GM21529 (cell line): ENCODE data around the gene RUNX2.

ENCODE experiments used
- ATAC-seq: cut with Tn5 transposase; IDR thresholded peaks from one replicate; pipeline ENCODE4 v1.9.1; 2021; ENCODE audit not compliant: unreplicated experiment

Gene RUNX2

GRCh38 chr6:45576648-45577624, 248.8 kb downstream of the RUNX2 start:
- no peak for ATAC-seq

- no peak for ATAC-seq
These were observed 249.8 kb downstream of the RUNX2 start for GRCh38 chr6:45577836-45578504.

- ATAC-seq = no peak
These were observed 256.0 kb downstream of the RUNX2 start for GRCh38 chr6:45584127-45584526.

GRCh38 chr6:45586216-45587171, 258.4 kb downstream of the RUNX2 start:
- no peak for ATAC-seq

GRCh38 chr6:45587229-45588060, 259.3 kb downstream of the RUNX2 start:
- ATAC-seq = no peak

- no peak for ATAC-seq
These were observed 261.2 kb downstream of the RUNX2 start for GRCh38 chr6:45589367-45589766.

- no peak for ATAC-seq
These were observed 262.1 kb downstream of the RUNX2 start for GRCh38 chr6:45590226-45590625.

- ATAC-seq = no peak
These were observed 262.6 kb downstream of the RUNX2 start for GRCh38 chr6:45590696-45591184.

GRCh38 chr6:45591306-45591705, 263.2 kb downstream of the RUNX2 start:
- no peak for ATAC-seq

- no peak for ATAC-seq
These were observed 263.8 kb downstream of the RUNX2 start for GRCh38 chr6:45591890-45592289.

- ATAC-seq = no peak
These were observed 264.9 kb downstream of the RUNX2 start for GRCh38 chr6:45592991-45593390.

GRCh38 chr6:45595010-45595851, 267.1 kb downstream of the RUNX2 start:
- no peak for ATAC-seq

- ATAC-seq = no peak
These were observed 269.3 kb downstream of the RUNX2 start for GRCh38 chr6:45597424-45597823.

GRCh38 chr6:45599053-45599452, 270.9 kb downstream of the RUNX2 start:
- ATAC-seq = no peak

- no peak for ATAC-seq
These were observed 277.8 kb downstream of the RUNX2 start for GRCh38 chr6:45605971-45606370.

GRCh38 chr6:45606831-45607400, 278.8 kb downstream of the RUNX2 start:
- ATAC-seq = no peak

GRCh38 chr6:45607798-45608197, 279.7 kb downstream of the RUNX2 start:
- ATAC-seq = no peak

GRCh38 chr6:45608252-45608913, 280.3 kb downstream of the RUNX2 start:
- ATAC-seq = no peak
